Activated CD4-positive, alpha-beta T cell treated with anti-CD3 and anti-CD28 coated beads for 4 hours (primary cell): Measurements from ENCODE around the gene INSYN1.
"Not testable (repeated sequence)": the region's sequence is repeated elsewhere in the genome, so short reads cannot be mapped to it uniquely, and the experiment has no call there.

ENCODE experiments used
- DNase-seq, 2 donors: peaks; one replicate each; pipeline ENCODE4 v3.0.0-alpha.2; 2020

INSYN1 gene

GRCh38 chr15:73753250-73754130, at the start of gene INSYN1:
TSS of gene INSYN1 (minus strand) at chr15:73753351. CDS start at chr15:73751130, 2,221 bp downstream.
- no peak for DNase-seq

GRCh38 chr15:73802431-73803041, 49.4 kb upstream of the INSYN1 start:
- DNase-seq, result no peak

GRCh38 chr15:73800662-73801345, 47.7 kb upstream of the INSYN1 start:
- no peak for DNase-seq

GRCh38 chr15:73799466-73799865, 46.3 kb upstream of the INSYN1 start:
- no peak for DNase-seq

GRCh38 chr15:73797366-73798158, 44.4 kb upstream of the INSYN1 start:
- no peak for DNase-seq

- no peak for DNase-seq
Measured at GRCh38 chr15:73796331-73796831, 43.2 kb upstream of the INSYN1 start.

GRCh38 chr15:73794443-73795133, 41.4 kb upstream of the INSYN1 start:
- no peak for DNase-seq

GRCh38 chr15:73792899-73793541, 39.9 kb upstream of the INSYN1 start:
- not testable (repeated sequence) for DNase-seq

GRCh38 chr15:73792415-73792814, 39.3 kb upstream of the INSYN1 start:
- DNase-seq, result no peak

- DNase-seq, result no peak
Measured at GRCh38 chr15:73789521-73790240, 36.5 kb upstream of the INSYN1 start.

- DNase-seq, result no peak
Measured at GRCh38 chr15:73787621-73788020, 34.5 kb upstream of the INSYN1 start.

- DNase-seq, result no peak
Measured at GRCh38 chr15:73786538-73786937, 33.4 kb upstream of the INSYN1 start.

- not testable (repeated sequence) for DNase-seq
Measured at GRCh38 chr15:73785256-73786014, 32.3 kb upstream of the INSYN1 start.

- no peak for DNase-seq
Measured at GRCh38 chr15:73784291-73784690, 31.1 kb upstream of the INSYN1 start.

GRCh38 chr15:73782344-73782959, 29.3 kb upstream of the INSYN1 start:
- DNase-seq, result no peak

GRCh38 chr15:73781038-73781925, 28.1 kb upstream of the INSYN1 start:
- DNase-seq, result no peak

GRCh38 chr15:73779974-73780373, 26.8 kb upstream of the INSYN1 start:
- no peak for DNase-seq

GRCh38 chr15:73777741-73778140, 24.6 kb upstream of the INSYN1 start:
- DNase-seq, result no peak
